Neural cell (in vitro differentiated cells): ENCODE results near the gene SQSTM1. TPM values are rescaled to one million over a fixed set of nuclear protein-coding genes. Genes with fewer than 3 reads are reported as not detected.

Experiments used
- H2AFZ ChIP-seq: fragments of 200-600, 300-800 bp; sonication (generic), shearing (Covaris generic); 2 replicates; pipeline ENCODE4 v1.6.0; 2014; ENCODE audit warnings: low read depth, mild to moderate bottlenecking, antibody characterized with exemption, low read length, moderate library complexity
- H3F3A ChIP-seq: fragments of 200-600 bp; shearing (Covaris generic); 2 replicates; pipeline ENCODE4 v1.6.1; 2016; ENCODE audit warnings: mild to moderate bottlenecking, moderate library complexity, mixed read lengths, antibody characterized with exemption, low read length; ENCODE audit not compliant: insufficient read depth, poor library complexity, severe bottlenecking
- H3K27ac ChIP-seq: fragments of 200-600, 300-800 bp; sonication (generic), shearing (Covaris generic); 2 replicates; pipeline ENCODE4 v1.5.1; 2014; ENCODE audit warnings: mild to moderate bottlenecking, low read length, moderate library complexity
- H3K27me3 ChIP-seq: fragments of 300-800, 200-600 bp; sonication (generic), shearing (Covaris generic); 2 replicates; pipeline ENCODE4 v1.6.0; 2014; ENCODE audit warnings: mild to moderate bottlenecking, low read depth, low read length, moderate library complexity; ENCODE audit not compliant: insufficient read depth
- H3K36me3 ChIP-seq: fragments of 300-800, 200-600 bp; sonication (generic), shearing (Covaris generic); 2 replicates; pipeline ENCODE4 v1.5.1; 2014; ENCODE audit warnings: mild to moderate bottlenecking, antibody characterized with exemption, low read length, moderate library complexity; ENCODE audit not compliant: insufficient read depth
- H3K4me2 ChIP-seq: fragments of 300-800, 200-600 bp; sonication (generic), shearing (Covaris generic); 2 replicates; pipeline ENCODE4 v1.6.0; 2014; ENCODE audit warnings: mild to moderate bottlenecking, low read length
- H3K4me3 ChIP-seq: fragments of 300-800, 200-600 bp; sonication (generic), shearing (Covaris generic); 2 replicates; pipeline ENCODE4 v1.5.1; 2014; ENCODE audit warnings: mild to moderate bottlenecking, low read length, moderate library complexity
- H3K79me2 ChIP-seq: fragments of 200-600 bp; shearing (Covaris generic); replicated peaks from 2 replicates; pipeline ENCODE4 v1.6.0; 2014; ENCODE audit warnings: mild to moderate bottlenecking, low read length, moderate library complexity; ENCODE audit not compliant: insufficient read depth
- H3K9ac ChIP-seq: fragments of 300-800, 200-600 bp; sonication (generic), shearing (Covaris generic); 2 replicates; pipeline ENCODE4 v1.6.1; 2016; ENCODE audit warnings: mild to moderate bottlenecking, low read length, mixed read lengths
- H3K9me2 ChIP-seq: fragments of 200-600 bp; shearing (Covaris generic); 2 replicates; pipeline ENCODE4 v1.6.1; 2016; ENCODE audit warnings: mild to moderate bottlenecking, low read length, mixed read lengths; ENCODE audit not compliant: insufficient read depth
- H3K9me3 ChIP-seq: fragments of 200-600, 300-800 bp; sonication (generic), shearing (Covaris generic); 2 replicates; pipeline ENCODE4 v1.6.1; 2016; ENCODE audit warnings: mild to moderate bottlenecking, mixed run types, low read length, moderate library complexity, mixed read lengths
- H4K20me1 ChIP-seq: fragments of 200-600 bp; shearing (Covaris generic); 2 replicates; pipeline ENCODE4 v1.6.1; 2016; ENCODE audit warnings: mild to moderate bottlenecking, mixed run types; ENCODE audit not compliant: insufficient read depth
- CTCF ChIP-seq: fragments of 450-650 bp; IDR thresholded peaks from 2 replicates; pipeline ENCODE4 v1.5.1; 2014; ENCODE audit warnings: antibody characterized with exemption, mild to moderate bottlenecking, moderate library complexity; ENCODE audit not compliant: poor library complexity, severe bottlenecking
- EP300 ChIP-seq: fragments of 450-650 bp; conservative IDR thresholded peaks from 2 replicates; pipeline ENCODE4 v1.6.1; 2014; ENCODE audit warnings: antibody characterized with exemption, mild to moderate bottlenecking, moderate library complexity; ENCODE audit not compliant: poor library complexity, severe bottlenecking
- EZH2 ChIP-seq: fragments of 200-600, 300-800 bp; shearing (Covaris generic), sonication (generic); IDR thresholded peaks from 2 replicates; pipeline ENCODE4 v1.6.1; 2014; ENCODE audit warnings: antibody characterized with exemption, low read length, borderline replicate concordance, mild to moderate bottlenecking; ENCODE audit not compliant: insufficient read depth, poor library complexity, severe bottlenecking
- MXI1 ChIP-seq: fragments of 450-650 bp; conservative IDR thresholded peaks from 2 replicates; pipeline ENCODE4 v1.6.1; 2014; ENCODE audit warnings: antibody characterized with exemption, mild to moderate bottlenecking; ENCODE audit not compliant: poor library complexity, severe bottlenecking
- POLR2AphosphoS5 ChIP-seq: IDR thresholded peaks from 2 replicates; pipeline ENCODE4 v1.6.1; 2012
- RAD21 ChIP-seq: fragments of 450-650 bp; conservative IDR thresholded peaks from 2 replicates; pipeline ENCODE4 v1.6.1; 2014; ENCODE audit warnings: antibody characterized with exemption, mild to moderate bottlenecking, moderate library complexity
- REST ChIP-seq: IDR thresholded peaks from 2 replicates; pipeline ENCODE4 v1.6.1; 2012; ENCODE audit warnings: borderline replicate concordance
- SMC3 ChIP-seq: fragments of 450-650 bp; conservative IDR thresholded peaks from 2 replicates; pipeline ENCODE4 v1.6.1; 2014; ENCODE audit warnings: antibody characterized with exemption, mild to moderate bottlenecking, moderate library complexity; ENCODE audit not compliant: poor library complexity
- TAF1 ChIP-seq: IDR thresholded peaks from 2 replicates; pipeline ENCODE4 v1.6.1; 2012; ENCODE audit warnings: low read depth
- polyA plus RNA-seq: library from polyadenylated mRNA; depleted of rRNA; stranded (reverse); fragments of >200 nt; gene quantifications from 2 replicates; pipeline ENCODE4 v1.2.3, GENCODE V29; 2014

SQSTM1 gene
- polyA plus RNA-seq, 1 donor from 2014 or later = 64.5 TPM

- Histone ChIP-seq H3K27ac (no peak overlapping the region), H3K9ac (no peak overlapping the region), H3K4me2 (no peak overlapping the region), H3K36me3 (peaks cover 6% of the 10 kb centered on the region), H3F3A (no peaks in the 10 kb centered on the region), H3K79me2 (peaks cover 3% of the 10 kb centered on the region), H3K9me2 (no peaks in the 10 kb centered on the region), H2AFZ (no peak overlapping the region), H3K9me3 (no peaks in the 10 kb centered on the region), H3K4me3 (no peak overlapping the region), H3K27me3 (no peaks in the 10 kb centered on the region), H4K20me1 (no peaks in the 10 kb centered on the region)
- TF ChIP-seq RAD21 = no peak
- TF ChIP-seq MXI1 = no peak
- TF ChIP-seq EZH2 = no peak
- no peak for TF ChIP-seq EP300
- no peak for TF ChIP-seq REST
- no peak for TF ChIP-seq POLR2AphosphoS5
- no peak for TF ChIP-seq SMC3
- TF ChIP-seq TAF1 = no peak
- TF ChIP-seq CTCF = no peak
These were observed 45.8 kb downstream of the SQSTM1 start for GRCh38 chr5:179866241-179867078.

GRCh38 chr5:179867079-179867465, 46.4 kb downstream of the SQSTM1 start:
- no peaks in the 10 kb centered on the region for H3K9me2 ChIP-seq
- H2AFZ ChIP-seq = no peak overlapping the region
- no peaks in the 10 kb centered on the region for H3F3A ChIP-seq
- H3K9me3 ChIP-seq = no peaks in the 10 kb centered on the region
- TF ChIP-seq REST (no peak), RAD21 (no peak), POLR2AphosphoS5 (no peak), CTCF (no peak), EZH2 (no peak), TAF1 (no peak), MXI1 (no peak), SMC3 (no peak), EP300 (no peak)
- H3K79me2 ChIP-seq = no peaks in the 10 kb centered on the region
- no peaks in the 10 kb centered on the region for H3K27me3 ChIP-seq
- peaks cover 6% of the 10 kb centered on the region for H3K36me3 ChIP-seq
- H4K20me1 ChIP-seq = no peaks in the 10 kb centered on the region
- no peak overlapping the region for H3K4me2 ChIP-seq
- no peak overlapping the region for H3K27ac ChIP-seq
- H3K4me3 ChIP-seq = no peak overlapping the region
- no peak overlapping the region for H3K9ac ChIP-seq
